ENCODE measurements around the gene DDX11.
"Not testable (repeated sequence)": the region's sequence is repeated elsewhere in the genome, so short reads cannot be mapped to it uniquely, and the experiment has no call there.

Gene DDX11

GRCh38 chr12:31104773-31105172 is 31.1 kb downstream of the DDX11 start:
- Histone ChIP-seq H3K36me3 (peaks cover 51% of the 10 kb centered on the region), H3K4me1 (peaks cover 17% of the 10 kb centered on the region)
- H3K4me2 ChIP-seq, H3K9ac ChIP-seq, H3K4me3 ChIP-seq, H4K20me1 ChIP-seq, H3K27ac ChIP-seq, H3K27me3 ChIP-seq, H3K9me3 ChIP-seq: not testable (repeated sequence)

GRCh38 chr12:31105668-31106067 is 32.0 kb downstream of the DDX11 start:
- no peaks in the 10 kb centered on the region for H3K27me3 ChIP-seq
- no peak for TF ChIP-seq Cebpa-rat (IDR thresholded peaks at IDR 0.05)
- no peak overlapping the region for H3K27ac ChIP-seq

GRCh38 chr12:31106101-31106803 is 32.6 kb downstream of the DDX11 start:
- Histone ChIP-seq H3K27ac (no peak overlapping the region), H3K9ac (no peak overlapping the region), H3K36me3 (peaks cover 41% of the 10 kb centered on the region), H3K4me3 (no peak overlapping the region), H3K9me3 (no peaks in the 10 kb centered on the region), H4K20me1 (no peaks in the 10 kb centered on the region), H3K4me1 (0 out of 2 replicates have a peak, but pooled peaks cover 6% of the 10 kb centered on the region), H3K27me3 (no peaks in the 10 kb centered on the region), H3K4me2 (no peak overlapping the region)
- TF ChIP-seq Cebpa-rat (IDR thresholded peaks at IDR 0.05): no peak

More at GRCh38 chr12:31105668-31106067, 32.0 kb downstream of the DDX11 start:
- Histone ChIP-seq H3K36me3 (peaks cover 47% of the 10 kb centered on the region), H4K20me1 (no peaks in the 10 kb centered on the region; the same call in 1 of the 2 replicates), H3K4me3 (no peak overlapping the region), H3K9ac (no peak overlapping the region), H3K9me3 (no peaks in the 10 kb centered on the region), H3K4me2 (no peak overlapping the region), H3K4me1 (peaks cover 9% of the 10 kb centered on the region)

- H3K4me3 ChIP-seq, H3K36me3 ChIP-seq, H3K27me3 ChIP-seq, H3K9ac ChIP-seq, H3K9me3 ChIP-seq, H3K4me2 ChIP-seq, H3K4me1 ChIP-seq, H4K20me1 ChIP-seq, H3K27ac ChIP-seq: not testable (repeated sequence)
These were observed 36.1 kb downstream of the DDX11 start for GRCh38 chr12:31109773-31110172.

- H3K4me1 ChIP-seq, H3K4me2 ChIP-seq, H4K20me1 ChIP-seq, H3K27me3 ChIP-seq, H3K36me3 ChIP-seq, H3K4me3 ChIP-seq, H3K27ac ChIP-seq, H3K9me3 ChIP-seq, H3K9ac ChIP-seq: not testable (repeated sequence)
These were observed 36.6 kb downstream of the DDX11 start for GRCh38 chr12:31110263-31110662.

GRCh38 chr12:31115092-31115601 is 41.5 kb downstream of the DDX11 start:
- H3K4me1 ChIP-seq, H3K36me3 ChIP-seq, H3K27ac ChIP-seq, H4K20me1 ChIP-seq, H3K9ac ChIP-seq, H3K4me3 ChIP-seq, H3K4me2 ChIP-seq, H3K9me3 ChIP-seq: not testable (repeated sequence)
- peaks cover 19% of the 10 kb centered on the region; the same call in 1 of the 2 replicates for H3K27me3 ChIP-seq
- peak; percentile 45; the same call in 1 of the 2 replicates for TF ChIP-seq Cebpa-rat (IDR thresholded peaks at IDR 0.05)

GRCh38 chr12:31116846-31117202 is 43.2 kb downstream of the DDX11 start:
- Histone ChIP-seq H3K4me2 (peak overlapping the region; percentile 99), H3K27me3 (peaks cover 19% of the 10 kb centered on the region; the same call in 1 of the 2 replicates), H3K4me3 (peak overlapping the region; percentile 75)
- not testable (repeated sequence) for H4K20me1 ChIP-seq, H3K4me1 ChIP-seq, H3K9ac ChIP-seq, H3K27ac ChIP-seq, H3K9me3 ChIP-seq, H3K36me3 ChIP-seq

- H4K20me1 ChIP-seq: no peaks in the 10 kb centered on the region
- H3K4me3 ChIP-seq: peak overlapping the region; percentile 75
- peaks cover 19% of the 10 kb centered on the region; the same call in 1 of the 2 replicates for H3K27me3 ChIP-seq
- peak overlapping the region; percentile 99 for H3K4me2 ChIP-seq
- H3K4me1 ChIP-seq: no peaks in the 10 kb centered on the region
- no peaks in the 10 kb centered on the region for H3K36me3 ChIP-seq
- no peak for TF ChIP-seq Cebpa-rat (IDR thresholded peaks at IDR 0.05)
- H3K9ac ChIP-seq: peak overlapping the region; percentile 79
- H3K27ac ChIP-seq: peak overlapping the region; percentile 63; the same call in 1 of the 2 replicates
- H3K9me3 ChIP-seq: peaks cover 6% of the 10 kb centered on the region; the same call in 1 of the 2 replicates
These were observed 43.7 kb downstream of the DDX11 start for GRCh38 chr12:31117203-31118011.

- Histone ChIP-seq H3K27ac (peak overlapping the region; percentile 63; the same call in 1 of the 2 replicates), H4K20me1 (no peaks in the 10 kb centered on the region), H3K27me3 (peaks cover 19% of the 10 kb centered on the region; the same call in 1 of the 2 replicates), H3K9ac (peak overlapping the region; percentile 79), H3K4me2 (peak overlapping the region; percentile 99), H3K9me3 (peaks cover 6% of the 10 kb centered on the region; the same call in 1 of the 2 replicates), H3K4me3 (peak overlapping the region; percentile 75), H3K4me1 (no peaks in the 10 kb centered on the region), H3K36me3 (no peaks in the 10 kb centered on the region)
- no peak for TF ChIP-seq Cebpa-rat (IDR thresholded peaks at IDR 0.05)
These were observed 44.9 kb downstream of the DDX11 start for GRCh38 chr12:31118347-31119191.

Measured in BLaER1 (cell line).